Measurements from ENCODE around the gene ZNF254.
"Not testable (repeated sequence)": the region's sequence is repeated elsewhere in the genome, so short reads cannot be mapped to it uniquely, and the experiment has no call there.

Gene ZNF254

DNA sequence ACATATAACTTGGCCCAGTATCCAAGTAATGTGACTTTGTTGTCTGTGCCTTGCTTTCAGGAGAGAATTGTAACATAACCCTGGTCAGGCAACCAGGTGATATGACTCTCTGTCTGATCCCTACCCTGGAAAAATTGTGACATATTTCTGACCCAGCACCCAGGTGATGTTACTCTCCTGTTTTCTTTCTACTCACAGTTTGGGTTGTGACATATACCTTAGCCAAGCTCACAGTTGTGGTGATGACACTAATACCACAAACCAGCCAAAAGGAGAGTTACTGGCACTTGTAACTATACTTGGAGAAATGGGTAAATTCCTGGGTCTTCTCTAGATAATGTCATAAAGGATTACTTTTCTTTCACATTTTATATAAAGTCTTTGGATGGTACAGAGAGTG, 14.3 kb upstream of the ZNF254 start:
- no peak for DNase-seq

DNA sequence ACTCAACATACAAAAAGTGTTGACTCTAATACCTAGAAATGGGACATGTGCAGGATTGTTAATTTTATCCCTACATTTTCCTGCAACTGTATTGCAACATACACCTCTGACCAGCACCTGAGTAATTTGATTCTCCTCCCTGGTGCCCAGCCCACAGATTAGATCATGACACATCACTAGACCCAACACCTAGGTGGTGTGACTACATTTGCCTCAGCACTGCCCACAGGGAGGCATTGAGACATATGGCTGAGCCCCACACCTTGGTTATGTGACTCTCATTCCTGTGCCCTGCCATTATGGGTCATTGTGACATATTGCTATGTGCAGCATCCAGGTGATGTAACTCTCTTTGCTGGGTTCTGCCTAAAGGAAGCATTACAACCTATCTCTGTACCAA, 13.2 kb upstream of the ZNF254 start:
- no peak for DNase-seq

DNA sequence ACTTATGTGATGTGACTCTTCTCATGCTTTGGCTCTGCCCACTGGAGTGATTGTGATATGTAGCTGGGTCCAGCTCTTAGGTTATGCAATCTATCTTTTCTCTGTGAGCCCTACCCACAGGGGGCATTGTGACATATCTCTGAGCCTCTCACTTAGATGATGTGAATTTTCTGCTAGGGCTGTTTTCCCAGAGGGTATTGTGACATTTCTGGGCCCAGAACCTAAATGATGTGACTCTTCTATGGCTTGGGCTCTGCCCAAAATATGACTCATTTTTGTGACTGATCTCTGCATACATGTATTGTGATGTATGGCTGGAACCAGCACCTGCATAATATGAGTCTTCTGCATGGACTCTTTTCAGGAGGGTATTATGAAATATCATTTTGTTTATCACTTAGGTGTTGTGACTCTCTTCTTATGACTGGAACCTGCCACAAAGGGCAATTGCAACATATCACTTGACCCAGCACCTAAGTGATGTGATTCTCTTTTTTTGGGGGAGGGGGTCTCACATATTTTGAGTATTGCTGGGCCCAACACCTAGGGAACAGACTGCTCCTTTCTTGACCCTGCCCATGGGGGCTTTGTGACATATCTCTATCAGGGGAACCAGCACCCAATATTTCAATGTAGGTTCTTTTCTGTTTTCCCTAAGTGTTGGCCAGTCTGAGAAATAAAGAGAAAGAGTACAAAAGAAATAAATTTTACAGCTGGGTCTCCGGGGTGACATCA, 12.1 kb upstream of the ZNF254 start:
- no peak for DNase-seq

DNA sequence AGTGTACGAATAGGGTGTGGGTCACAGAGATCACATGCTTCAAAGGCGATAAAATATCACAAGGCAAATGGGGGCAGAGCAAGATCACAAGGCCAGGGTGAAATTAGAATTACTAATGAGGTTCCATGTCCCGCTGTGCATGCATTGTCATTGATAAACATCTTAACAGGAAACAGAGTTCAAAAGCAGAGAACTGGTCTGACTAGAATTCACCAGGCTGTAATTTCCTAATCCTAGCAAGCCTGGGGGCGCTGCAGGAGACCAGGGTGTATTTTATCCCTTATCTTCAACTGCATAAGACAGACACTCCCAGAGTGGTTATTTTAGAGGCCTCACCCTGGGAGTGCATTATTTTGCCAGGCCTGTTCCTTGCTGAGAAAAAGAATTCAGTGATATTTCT, 11.5 kb upstream of the ZNF254 start:
- not testable (repeated sequence) for DNase-seq

DNA sequence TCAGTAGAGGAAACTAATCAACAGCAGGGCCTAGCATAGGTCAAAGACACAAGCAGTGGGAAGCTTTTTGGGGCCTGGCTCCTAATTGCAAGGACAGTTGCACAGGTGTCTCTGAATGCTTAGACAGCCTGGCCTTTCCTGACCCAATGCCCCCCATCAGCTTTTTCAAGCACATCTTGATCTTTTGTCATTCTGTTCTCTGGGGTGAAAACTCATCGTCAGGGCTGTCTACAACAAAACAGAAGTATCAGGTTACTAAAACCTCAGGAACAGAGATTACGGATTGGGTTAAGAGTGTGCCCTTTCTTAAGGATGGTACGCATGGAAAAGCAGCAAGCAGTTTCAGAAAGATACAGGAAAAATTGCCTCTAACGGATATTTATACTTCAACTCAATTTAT, 8.3 kb upstream of the ZNF254 start:
- DNase-seq = no peak

DNA sequence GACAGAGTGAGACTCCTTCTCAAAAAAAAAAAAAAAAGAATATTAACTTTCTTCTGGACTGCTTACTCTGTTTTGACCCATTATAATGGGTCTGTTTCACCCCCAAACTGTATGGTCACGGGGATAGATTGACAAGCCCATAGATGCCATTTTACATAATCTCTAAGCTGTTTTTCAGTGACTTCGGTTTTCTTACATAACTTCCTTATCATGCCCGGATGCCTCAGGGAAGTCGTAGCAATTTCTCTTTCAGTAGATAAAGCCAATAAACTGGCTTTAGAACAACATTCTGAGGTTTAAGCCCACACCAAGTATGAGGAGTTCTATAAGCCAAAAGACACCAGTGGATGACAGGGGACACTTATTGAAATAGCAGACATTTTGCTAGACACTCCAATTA, 5.9 kb upstream of the ZNF254 start:
- DNase-seq = no peak

DNA sequence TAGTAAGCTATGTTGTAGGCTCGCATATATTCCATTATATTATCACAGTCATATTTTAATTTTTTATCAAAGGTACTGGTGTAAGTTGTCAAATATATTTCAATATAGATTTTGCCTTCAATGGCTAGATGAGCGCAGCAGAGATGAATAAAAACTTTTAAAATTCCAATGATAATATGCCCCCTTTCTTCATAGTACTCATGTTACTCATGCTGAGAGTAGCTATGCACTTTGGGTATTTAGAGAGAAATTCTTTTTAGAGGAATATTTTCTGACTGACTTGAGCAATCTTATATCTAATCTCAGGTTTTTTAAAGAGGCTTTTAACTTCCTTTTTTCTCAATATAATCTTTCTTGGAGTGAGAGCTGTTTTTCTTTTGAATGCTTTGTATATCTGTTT, 11.4 kb downstream of the ZNF254 start:
- DNase-seq = no peak

DNA sequence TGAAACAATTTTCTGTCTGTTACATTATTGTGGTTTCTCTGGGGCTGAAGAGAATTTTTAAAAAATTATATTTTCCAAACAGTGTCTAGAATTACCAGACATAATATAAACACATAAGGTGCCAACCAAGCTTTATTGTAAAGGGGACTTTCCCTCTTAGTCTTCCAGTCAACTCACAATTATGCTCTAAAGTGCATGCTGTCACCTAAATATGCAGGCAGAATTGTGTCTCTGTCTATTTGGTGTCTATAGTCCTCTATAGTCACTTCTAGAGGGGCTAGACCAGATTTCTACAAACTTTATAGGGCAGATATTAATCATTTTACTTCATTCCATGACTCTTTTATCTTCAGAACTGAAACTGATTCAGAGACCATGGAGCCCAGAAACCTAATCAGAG, 12.8 kb downstream of the ZNF254 start:
- DNase-seq = no peak

DNA sequence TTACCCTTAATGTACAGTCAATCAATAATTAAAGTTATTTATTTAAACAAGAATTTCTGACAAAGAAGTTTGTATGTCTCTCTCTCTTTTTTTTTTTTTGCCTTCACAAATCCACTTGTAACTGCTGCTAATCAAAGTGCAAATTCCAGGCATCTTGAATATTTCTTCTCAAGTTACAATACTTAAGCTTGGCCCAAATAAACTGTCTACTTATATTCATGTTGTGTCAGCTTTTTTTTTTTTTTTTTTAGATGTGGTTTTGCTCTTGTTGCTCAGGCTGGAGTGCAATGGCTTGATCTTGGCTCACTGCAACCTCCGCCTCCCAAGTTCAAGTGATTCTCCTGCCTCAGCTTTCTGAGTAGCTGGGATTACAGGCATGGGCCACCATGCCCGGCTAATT, 13.6 kb downstream of the ZNF254 start:
- DNase-seq = not testable (repeated sequence)

DNA sequence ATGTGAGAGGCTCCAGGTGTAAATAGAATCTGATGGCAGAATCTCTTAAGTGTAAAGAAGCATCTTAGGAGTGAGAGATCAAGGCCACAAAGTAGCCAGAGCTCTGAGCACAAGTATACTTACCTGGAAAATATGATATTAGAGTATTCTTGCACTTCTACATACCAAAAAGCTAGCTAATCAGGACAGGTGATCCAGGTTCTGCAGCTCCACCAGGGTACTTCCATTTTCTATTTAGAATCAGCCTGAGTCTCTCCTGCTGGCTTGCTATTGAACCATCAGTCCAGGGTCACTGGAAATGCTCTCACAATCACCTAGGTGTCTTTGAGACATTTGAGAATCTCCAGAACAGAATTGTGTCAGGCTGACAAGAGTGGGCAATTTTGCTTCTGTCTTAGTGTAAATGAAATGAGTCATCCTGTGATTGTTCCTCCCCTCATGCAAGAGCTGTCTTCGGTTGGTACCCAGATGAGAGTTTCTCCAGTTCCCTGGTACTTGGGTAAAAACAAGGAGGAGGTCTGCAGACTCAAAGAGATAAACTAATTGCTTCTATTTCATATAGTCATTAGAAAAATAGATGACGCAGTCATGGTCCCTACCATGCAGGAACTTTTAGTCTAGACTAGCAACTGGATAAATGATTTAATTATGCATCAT, 14.6 kb downstream of the ZNF254 start:
- no peak for DNase-seq

DNA sequence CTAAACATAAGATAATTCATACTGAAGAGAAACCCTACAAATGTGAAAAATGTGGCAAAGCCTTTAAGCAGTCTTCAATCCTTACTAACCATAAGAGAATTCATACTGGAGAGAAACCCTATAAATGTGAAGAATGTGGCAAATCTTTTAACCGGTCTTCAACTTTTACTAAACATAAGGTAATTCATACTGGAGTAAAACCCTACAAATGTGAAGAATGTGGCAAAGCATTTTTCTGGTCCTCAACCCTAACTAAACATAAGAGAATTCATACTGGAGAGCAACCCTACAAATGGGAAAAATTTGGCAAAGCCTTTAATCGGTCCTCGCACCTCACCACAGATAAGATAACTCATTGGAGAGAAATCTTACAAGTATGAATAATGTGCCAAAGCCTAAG, 40.6 kb downstream of the ZNF254 start:
- DNase-seq = no peak

DNA sequence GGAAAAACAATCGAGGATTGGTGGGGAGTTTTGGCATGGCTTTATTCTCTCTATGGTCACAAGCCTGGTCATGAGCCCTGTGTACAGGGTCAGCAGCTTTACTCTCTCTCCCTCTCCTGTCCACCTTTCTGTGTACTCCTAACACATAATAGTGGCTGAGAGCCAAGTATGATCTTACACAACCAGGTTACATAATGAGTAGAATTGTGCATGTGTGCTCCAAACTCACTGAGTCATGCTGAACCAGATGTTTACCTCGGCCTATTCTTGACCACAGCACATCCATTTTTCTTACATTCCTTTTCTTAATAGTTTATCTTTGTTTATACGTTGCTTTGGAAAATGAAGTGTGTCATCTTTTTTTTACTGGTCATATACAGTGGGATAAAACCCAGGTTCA, 53.1 kb downstream of the ZNF254 start:
- DNase-seq = no peak

DNA sequence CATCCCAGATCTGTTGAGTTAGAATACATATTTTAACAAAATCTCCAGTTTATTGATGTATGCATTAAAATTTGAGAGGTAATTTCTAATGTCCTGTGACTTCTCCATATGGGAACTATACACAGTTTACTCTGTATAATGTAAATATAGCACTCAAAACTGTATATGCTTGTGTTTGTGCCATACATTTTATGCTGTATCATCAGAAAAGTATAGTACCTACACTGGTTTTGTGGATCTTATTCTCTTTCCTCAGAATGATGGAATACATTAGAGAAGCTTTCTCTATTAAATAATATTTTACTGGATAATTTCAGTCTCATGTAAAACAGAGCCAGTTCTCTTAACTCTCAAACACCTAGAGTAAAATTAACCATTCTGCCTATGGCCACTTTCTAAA, 53.6 kb downstream of the ZNF254 start:
- no peak for DNase-seq

DNA sequence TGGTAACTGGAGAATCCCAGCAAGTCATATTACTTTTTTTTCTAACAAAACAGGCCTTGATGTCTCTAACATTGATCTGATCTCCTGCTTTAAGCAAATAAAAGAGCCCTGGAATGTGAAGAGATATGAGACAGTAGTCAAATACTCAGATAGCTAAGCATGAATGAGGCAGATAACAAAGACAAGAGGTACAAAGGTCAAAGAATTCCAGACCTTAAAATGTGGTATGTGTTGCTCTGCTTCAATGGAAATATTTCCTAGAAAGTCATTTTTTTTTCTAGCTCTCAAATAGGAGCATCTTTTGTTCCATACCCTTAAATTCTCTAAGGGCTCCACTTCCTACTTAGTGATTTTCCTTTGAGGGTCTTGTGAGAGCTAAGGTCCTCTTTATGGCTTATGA, 54.6 kb downstream of the ZNF254 start:
- DNase-seq = no peak

DNA sequence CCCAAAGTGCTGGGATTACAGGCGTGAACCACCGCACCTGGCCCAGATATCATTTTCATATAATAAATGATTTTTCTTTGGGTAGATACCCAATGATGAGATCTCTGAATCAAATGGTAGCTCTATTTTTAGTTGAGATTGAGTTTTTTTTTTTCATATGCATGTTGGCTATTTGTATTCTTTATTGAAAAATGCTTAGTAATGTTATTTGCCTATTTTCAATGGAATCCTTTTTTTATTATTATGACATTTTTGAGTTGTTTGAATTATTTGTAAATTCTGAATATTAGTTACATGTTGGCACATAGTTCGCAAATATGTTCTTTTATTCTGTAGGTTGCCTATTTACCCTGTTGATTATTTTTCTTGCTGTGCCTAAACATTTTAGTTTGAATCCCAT, 55.8 kb downstream of the ZNF254 start:
- no peak for DNase-seq

DNA sequence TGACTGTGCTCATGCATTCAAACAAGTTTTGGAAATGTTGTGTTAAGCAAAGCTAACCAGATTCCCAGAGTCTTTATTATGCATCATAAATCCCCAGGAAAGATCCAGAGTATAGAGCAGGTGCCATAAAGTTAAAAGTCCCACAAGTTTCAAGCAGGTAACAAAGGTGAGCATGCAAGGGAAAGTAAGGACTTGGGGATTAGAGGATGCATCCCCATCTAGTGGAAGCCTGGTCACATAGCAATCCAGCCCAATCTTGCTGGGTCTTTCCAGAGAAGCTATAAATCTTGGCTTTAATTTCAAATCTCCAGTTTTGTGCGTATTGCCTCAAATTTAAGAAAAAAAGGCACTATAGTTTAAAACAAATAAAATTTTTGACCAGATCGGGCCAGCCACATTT, 72.7 kb downstream of the ZNF254 start:
- no peak for DNase-seq

DNA sequence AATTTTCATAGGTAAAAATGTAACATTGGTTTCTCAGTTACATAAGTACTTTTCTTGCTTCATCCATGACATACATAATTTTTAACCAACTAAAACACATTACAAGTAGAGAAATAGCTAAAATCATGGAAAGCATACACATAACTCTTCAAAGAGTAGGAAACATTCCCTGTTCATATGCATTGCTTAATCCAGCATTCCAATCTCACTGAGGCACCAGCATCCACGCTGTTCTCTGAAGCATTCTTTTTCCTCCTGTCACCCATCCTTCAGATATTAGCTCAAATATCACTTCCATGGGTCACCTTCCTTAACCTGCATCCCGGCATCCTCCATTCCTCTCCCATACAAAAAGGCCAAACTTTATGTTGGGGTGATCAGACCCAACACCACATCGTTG, 79.1 kb downstream of the ZNF254 start:
- no peak for DNase-seq

DNA sequence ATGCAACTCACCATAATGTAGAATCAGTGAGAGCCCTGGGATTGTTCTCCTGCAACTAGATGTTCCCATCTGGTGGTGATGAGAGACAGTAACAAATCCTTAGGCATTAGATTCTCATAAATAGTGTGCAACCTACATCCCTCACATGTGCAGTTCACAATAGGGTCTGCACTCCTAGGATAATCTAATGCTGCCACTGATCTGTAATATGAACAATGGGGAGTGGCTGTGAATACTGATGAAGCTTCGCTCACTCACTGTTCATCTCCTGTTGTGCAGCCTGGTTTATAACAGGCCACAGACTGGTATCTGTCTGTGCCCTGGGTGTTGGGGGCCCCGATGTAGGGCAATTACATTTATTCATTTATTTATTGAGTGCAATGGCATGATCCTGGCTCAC, 86.9 kb downstream of the ZNF254 start:
- DNase-seq = no peak

DNA sequence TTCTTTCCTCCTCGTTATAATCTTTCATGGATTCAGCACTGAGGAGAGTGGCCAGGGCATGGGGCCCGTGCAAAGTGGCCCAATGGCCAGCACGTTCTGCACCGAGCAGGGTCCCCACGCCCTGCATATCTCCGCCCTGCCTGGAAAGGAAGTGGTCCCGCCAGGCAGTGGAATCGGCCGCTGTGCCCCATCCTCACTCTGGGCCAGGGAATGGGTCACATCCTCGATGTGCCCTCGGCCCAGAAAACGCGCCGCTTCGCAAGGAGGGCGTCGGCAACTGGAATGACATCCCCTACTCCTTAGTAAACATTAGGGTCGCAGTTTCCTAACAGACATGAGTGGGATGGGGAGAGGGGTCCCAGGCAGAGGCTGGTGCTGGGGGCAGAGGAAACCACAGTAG, 90.7 kb downstream of the ZNF254 start:
- no peak for DNase-seq

DNA sequence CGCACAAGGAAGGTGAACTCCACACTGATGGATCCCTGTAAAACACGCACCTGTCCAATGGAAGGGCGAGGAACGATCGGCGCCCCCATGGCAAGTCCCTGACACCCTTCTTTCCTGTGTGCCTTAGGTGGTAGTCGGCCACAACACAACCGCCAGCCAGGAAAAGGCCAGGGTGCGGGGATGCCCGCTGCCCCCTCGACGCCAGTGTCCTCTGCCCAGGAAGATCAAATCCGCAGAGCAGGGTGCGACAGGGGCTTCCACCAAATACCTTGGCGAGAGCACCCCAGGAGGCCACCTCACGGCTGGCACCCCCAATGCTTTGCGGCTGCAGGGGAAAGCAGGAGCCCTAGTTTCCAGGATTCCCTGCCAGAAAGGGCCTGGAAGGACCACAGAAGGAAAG, 91.2 kb downstream of the ZNF254 start:
- no peak for DNase-seq

Measured in C1 segment of cervical spinal cord (tissue), 14 donors.